PFSK-1 (cell line): Measurements from ENCODE around the gene KIF5C.

ENCODE experiments used
- FOXP2 ChIP-seq: optimal IDR thresholded peaks from 2 replicates; pipeline ENCODE3; 2011; ENCODE audit warnings: borderline replicate concordance, control low read depth, inconsistent platforms; ENCODE audit not compliant: insufficient read depth; ENCODE audit errors: extremely low read length, extremely low read depth
- POLR2AphosphoS5 ChIP-seq: IDR thresholded peaks from 2 replicates; pipeline ENCODE4 v1.6.1; 2012; ENCODE audit warnings: low read depth, mild to moderate bottlenecking, control low read depth, low read length, moderate library complexity

DNA sequence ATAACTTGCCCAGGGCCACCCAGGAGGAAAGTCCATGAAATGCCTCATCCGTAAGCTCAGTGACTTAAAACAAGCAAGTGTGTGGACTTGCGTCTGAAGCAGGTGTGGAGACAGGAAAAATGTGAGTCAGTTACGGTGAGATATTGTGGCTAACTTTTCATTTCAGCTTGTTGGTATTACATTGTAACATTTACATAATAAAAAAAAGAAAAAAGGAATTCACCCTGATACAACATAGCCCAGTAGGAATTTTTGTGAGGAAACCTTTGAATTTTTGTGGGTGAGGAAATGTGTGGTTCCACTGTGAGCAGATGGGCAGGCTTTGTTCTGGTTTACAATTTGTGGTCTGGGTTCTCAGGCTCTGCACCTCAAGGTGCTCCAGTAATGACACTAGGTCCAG lies 129.8 kb downstream of the KIF5C start:
- TF ChIP-seq FOXP2 (no peak), POLR2AphosphoS5 (no peak)
